Duodenal mucosa (tissue), 2 donors: ENCODE data around the gene RPRD1A.

Source experiments
- H3K27ac ChIP-seq: one replicate; pipeline ENCODE4 v1.7.0; 2013; ENCODE audit warnings: low read depth, low read length
- H3K27me3 ChIP-seq, 2 donors: one replicate each; pipeline ENCODE4 v1.7.0; 2013; ENCODE audit warnings: low read length in 2 of 2, control low read depth in 1 of 2; ENCODE audit not compliant: insufficient read depth in 2 of 2, control insufficient read depth in 1 of 2
- H3K36me3 ChIP-seq, 2 donors: one replicate each; pipeline ENCODE4 v1.7.0; 2013; ENCODE audit warnings: low read length in 2 of 2, control low read depth in 1 of 2; ENCODE audit not compliant: insufficient read depth in 2 of 2, control insufficient read depth in 1 of 2
- H3K4me1 ChIP-seq, 2 donors: one replicate each; pipeline ENCODE4 v1.7.0; 2013; ENCODE audit warnings: low read length in 2 of 2, control low read depth in 1 of 2; ENCODE audit not compliant: insufficient read depth in 2 of 2, control insufficient read depth in 1 of 2
- H3K4me3 ChIP-seq, 2 donors: one replicate each; pipeline ENCODE4 v1.7.0; 2013; ENCODE audit warnings: low read length in 2 of 2, low read depth in 1 of 2
- H3K9ac ChIP-seq, 2 donors: one replicate each; pipeline ENCODE4 v1.7.0; 2013; ENCODE audit warnings: low read length in 2 of 2, low read depth in 1 of 2
- H3K9me3 ChIP-seq, 2 donors: one replicate each; pipeline ENCODE4 v1.7.0; 2013; ENCODE audit warnings: low read length in 2 of 2, control low read depth in 1 of 2; ENCODE audit not compliant: control insufficient read depth in 1 of 2

RPRD1A gene

GRCh38 chr18:35964319-35964718, 103.0 kb downstream of the RPRD1A start:
- H3K4me3 ChIP-seq, result no peak overlapping the region
- H3K36me3 ChIP-seq, result no peaks in the 10 kb centered on the region
- no peaks in the 10 kb centered on the region for H3K4me1 ChIP-seq
- H3K27me3 ChIP-seq, result no peaks in the 10 kb centered on the region
- H3K9me3 ChIP-seq, result peaks cover 0 to 7% of the 10 kb centered on the region in 2 donors
- no peak overlapping the region for H3K9ac ChIP-seq
- H3K27ac ChIP-seq, result no peak overlapping the region

- no peak overlapping the region for H3K9ac ChIP-seq
- H3K4me3 ChIP-seq, result no peak overlapping the region
- no peaks in the 10 kb centered on the region for H3K27me3 ChIP-seq
- no peak overlapping the region for H3K27ac ChIP-seq
- H3K9me3 ChIP-seq, result peaks cover 0 to 8% of the 10 kb centered on the region in 2 donors
- H3K36me3 ChIP-seq, result no peaks in the 10 kb centered on the region
- no peaks in the 10 kb centered on the region for H3K4me1 ChIP-seq
These were observed 105.0 kb downstream of the RPRD1A start for GRCh38 chr18:35962320-35962719.

GRCh38 chr18:35956226-35956625, 111.1 kb downstream of the RPRD1A start:
- Histone ChIP-seq H3K27ac (no peak overlapping the region), H3K4me3 (no peak overlapping the region), H3K9me3 (peaks cover 0 to 8% of the 10 kb centered on the region in 2 donors), H3K9ac (no peak overlapping the region), H3K4me1 (no peaks in the 10 kb centered on the region), H3K27me3 (no peaks in the 10 kb centered on the region), H3K36me3 (no peaks in the 10 kb centered on the region)

- Histone ChIP-seq H3K4me3 (no peak overlapping the region), H3K36me3 (no peaks in the 10 kb centered on the region), H3K9ac (no peak overlapping the region), H3K4me1 (peaks cover 6 to 9% of the 10 kb centered on the region in 2 donors), H3K27me3 (peaks cover 0 to 5% of the 10 kb centered on the region in 2 donors), H3K9me3 (no peaks in the 10 kb centered on the region), H3K27ac (no peak overlapping the region)
These were observed 113.7 kb downstream of the RPRD1A start for GRCh38 chr18:35953688-35954087.

GRCh38 chr18:35950628-35950982, 116.8 kb downstream of the RPRD1A start:
- no peaks in the 10 kb centered on the region for H3K36me3 ChIP-seq
- peak overlapping the region in 1 of 2 donors; percentile 74 for H3K4me3 ChIP-seq
- H3K27ac ChIP-seq, result no peak overlapping the region
- H3K9ac ChIP-seq, result no peak overlapping the region
- H3K9me3 ChIP-seq, result no peaks in the 10 kb centered on the region
- peaks cover 6 to 9% of the 10 kb centered on the region in 2 donors for H3K4me1 ChIP-seq
- peaks cover 0 to 5% of the 10 kb centered on the region in 2 donors for H3K27me3 ChIP-seq

- Histone ChIP-seq H3K9me3 (no peaks in the 10 kb centered on the region), H3K36me3 (no peaks in the 10 kb centered on the region), H3K4me3 (peak overlapping the region; percentile 73 to 74), H3K9ac (peak overlapping the region; percentile 35 to 39), H3K27ac (no peak overlapping the region), H3K4me1 (peaks cover 6 to 9% of the 10 kb centered on the region in 2 donors), H3K27me3 (peaks cover 0 to 5% of the 10 kb centered on the region in 2 donors)
These were observed 117.3 kb downstream of the RPRD1A start for GRCh38 chr18:35949903-35950627.

GRCh38 chr18:35949090-35949489, 118.3 kb downstream of the RPRD1A start:
- Histone ChIP-seq H3K4me1 (peaks cover 6 to 9% of the 10 kb centered on the region in 2 donors), H3K9me3 (no peaks in the 10 kb centered on the region), H3K4me3 (no peak overlapping the region), H3K27me3 (peaks cover 0 to 5% of the 10 kb centered on the region in 2 donors), H3K27ac (no peak overlapping the region), H3K9ac (no peak overlapping the region), H3K36me3 (no peaks in the 10 kb centered on the region)

- no peak overlapping the region for H3K4me3 ChIP-seq
These were observed 119.3 kb downstream of the RPRD1A start for GRCh38 chr18:35948080-35948479.

GRCh38 chr18:35942661-35943060, 124.7 kb downstream of the RPRD1A start:
- no peak overlapping the region for H3K4me3 ChIP-seq
- no peaks in the 10 kb centered on the region for H3K9me3 ChIP-seq
- H3K27me3 ChIP-seq, result no peaks in the 10 kb centered on the region
- no peaks in the 10 kb centered on the region for H3K36me3 ChIP-seq
- H3K27ac ChIP-seq, result no peak overlapping the region
- no peaks in the 10 kb centered on the region for H3K4me1 ChIP-seq
- no peak overlapping the region for H3K9ac ChIP-seq

More at GRCh38 chr18:35948080-35948479, 119.3 kb downstream of the RPRD1A start:
- H3K36me3 ChIP-seq, result no peaks in the 10 kb centered on the region
- H3K27ac ChIP-seq, result no peak overlapping the region
- H3K27me3 ChIP-seq, result peaks cover 0 to 5% of the 10 kb centered on the region in 2 donors
- H3K9ac ChIP-seq, result no peak overlapping the region
- H3K4me1 ChIP-seq, result peaks cover 6 to 9% of the 10 kb centered on the region in 2 donors
- H3K9me3 ChIP-seq, result no peaks in the 10 kb centered on the region

- Histone ChIP-seq H3K27ac (no peak overlapping the region), H3K27me3 (no peaks in the 10 kb centered on the region), H3K4me1 (no peaks in the 10 kb centered on the region), H3K9me3 (no peaks in the 10 kb centered on the region), H3K9ac (no peak overlapping the region), H3K4me3 (no peak overlapping the region), H3K36me3 (no peaks in the 10 kb centered on the region)
These were observed 125.2 kb downstream of the RPRD1A start for GRCh38 chr18:35942133-35942532.
